Lung (tissue), 12 donors: ENCODE measurements around the gene BIVM. TPM values are rescaled to one million over a fixed set of nuclear protein-coding genes. Genes with fewer than 3 reads are reported as not detected.
A peak's percentile ranks its signal among the peaks of the same experiment; 100 is the strongest.

Experiments
- ATAC-seq: fragments of 200-7000 bp; cut with Tn5 transposase; one replicate; pipeline ENCODE4 v1.9.1; 2020; ENCODE audit warnings: moderate number of reproducible peaks; ENCODE audit not compliant: insufficient read depth, low FRiP score
- DNase-seq, 3 donors: peaks; one replicate each; pipeline ENCODE4 v3.0.0-alpha.2; 2013 to 2017
- H3K27ac ChIP-seq, 2 donors: one replicate each; pipeline ENCODE4 v1.5.1; 2013; ENCODE audit warnings: mild to moderate bottlenecking in 2 of 2, moderate library complexity in 2 of 2, control low read depth in 1 of 2, inconsistent platforms in 1 of 2, low read depth in 1 of 2, low read length in 1 of 2
- H3K27me3 ChIP-seq, 3 donors: one replicate each; pipeline ENCODE4 v1.5.1; 2013; ENCODE audit warnings: low read length in 2 of 3; ENCODE audit not compliant: control insufficient read depth in 3 of 3, insufficient read depth in 3 of 3
- H3K36me3 ChIP-seq, 4 donors: one replicate each; pipeline ENCODE4 v1.5.1; 2013; ENCODE audit warnings: low read length in 4 of 4, mild to moderate bottlenecking in 1 of 4, moderate library complexity in 1 of 4; ENCODE audit not compliant: control insufficient read depth in 4 of 4, insufficient read depth in 4 of 4
- H3K4me1 ChIP-seq, 5 donors: one replicate each; pipeline ENCODE4 v1.5.1; 2013; ENCODE audit warnings: low read length in 5 of 5, mild to moderate bottlenecking in 2 of 5, moderate library complexity in 1 of 5; ENCODE audit not compliant: control insufficient read depth in 5 of 5, insufficient read depth in 5 of 5
- H3K4me3 ChIP-seq: one replicate; pipeline ENCODE4 v1.5.1; 2013; ENCODE audit warnings: mild to moderate bottlenecking, control low read depth, moderate library complexity
- H3K9ac ChIP-seq, 2 donors: one replicate each; pipeline ENCODE4 v1.5.1; 2013; ENCODE audit warnings: low read length in 2 of 2, control low read depth in 1 of 2; ENCODE audit not compliant: insufficient read depth in 1 of 2
- H3K9me3 ChIP-seq, 4 donors: one replicate each; pipeline ENCODE4 v1.5.1; 2013; ENCODE audit warnings: low read length in 3 of 4, mild to moderate bottlenecking in 1 of 4, moderate library complexity in 1 of 4; ENCODE audit not compliant: control insufficient read depth in 4 of 4, insufficient read depth in 3 of 4
- CTCF ChIP-seq: IDR thresholded peaks from 2 replicates; pipeline ENCODE4 v1.5.1; 2012; ENCODE audit warnings: mild to moderate bottlenecking; ENCODE audit errors: control extremely low read depth, extremely low read depth
- WGBS, 2 donors: extraction: QIAGEN DNeasy Blood & Tissue Kit; methylation state at CpG; one replicate each; pipeline ENCODE4 v1.1.7; 2013; 5-methylcytosine and 5-hydroxymethylcytosine counted together
- polyA plus RNA-seq, 2 donors: library from polyadenylated mRNA; stranded (reverse); fragments of 200-250 nt; gene quantifications; one replicate each; pipeline ENCODE4 v1.2.1, GENCODE V29; 2013
- total RNA-seq, 2 donors: library from RNA; depleted of rRNA in 1 of 2; stranded (reverse); fragments of >200 nt in 1 of 2; gene quantifications; one replicate each; pipeline ENCODE4 v1.2.1, GENCODE V29; 2014 to 2021
- donor health status: control.
- donor health status: control.
- donor health status: Bipolar disorder and iron deficiency.
- donor health status: healthy.
- donor health status: DM: yes; HTN: yes; CAD: no.

The BIVM gene
- total and polyA plus RNA-seq, 4 donors: 5.5 to 38.4 (median 13.1) TPM

- peaks cover 0 to 14% (median 10%) of the 10 kb centered on the region in 4 donors for H3K36me3 ChIP-seq
- 97 to 99% methylated on average over 3 of the region's 3 CpGs for WGBS, 2 donors
These were observed 8.8 kb downstream of the BIVM start for GRCh38 chr13:102807699-102808098.

GRCh38 chr13:102812611-102813287 is 13.8 kb downstream of the BIVM start:
- H3K27me3 ChIP-seq: no peaks in the 10 kb centered on the region
- peak overlapping the region in 1 of 2 donors; percentile 16 for H3K9ac ChIP-seq
- ATAC-seq: no peak
- peaks cover 0 to 6% (median 0%) of the 10 kb centered on the region in 5 donors for H3K4me1 ChIP-seq
- H3K4me3 ChIP-seq: no peak overlapping the region
- H3K27ac ChIP-seq: no peak overlapping the region
- peaks cover 3 to 17% (median 11%) of the 10 kb centered on the region in 4 donors for H3K36me3 ChIP-seq
- H3K9me3 ChIP-seq: no peaks in the 10 kb centered on the region
- TF ChIP-seq CTCF: no peak
- DNase-seq: no peak

More at GRCh38 chr13:102807699-102808098, 8.8 kb downstream of the BIVM start:
- Histone ChIP-seq H3K4me3 (no peak overlapping the region), H3K9me3 (no peaks in the 10 kb centered on the region), H3K9ac (no peak overlapping the region), H3K4me1 (peaks cover 0 to 8% (median 0%) of the 10 kb centered on the region in 5 donors), H3K27me3 (no peaks in the 10 kb centered on the region), H3K27ac (no peak overlapping the region)
- no peak for TF ChIP-seq CTCF
- ATAC-seq: no peak
- no peak for DNase-seq

DNA sequence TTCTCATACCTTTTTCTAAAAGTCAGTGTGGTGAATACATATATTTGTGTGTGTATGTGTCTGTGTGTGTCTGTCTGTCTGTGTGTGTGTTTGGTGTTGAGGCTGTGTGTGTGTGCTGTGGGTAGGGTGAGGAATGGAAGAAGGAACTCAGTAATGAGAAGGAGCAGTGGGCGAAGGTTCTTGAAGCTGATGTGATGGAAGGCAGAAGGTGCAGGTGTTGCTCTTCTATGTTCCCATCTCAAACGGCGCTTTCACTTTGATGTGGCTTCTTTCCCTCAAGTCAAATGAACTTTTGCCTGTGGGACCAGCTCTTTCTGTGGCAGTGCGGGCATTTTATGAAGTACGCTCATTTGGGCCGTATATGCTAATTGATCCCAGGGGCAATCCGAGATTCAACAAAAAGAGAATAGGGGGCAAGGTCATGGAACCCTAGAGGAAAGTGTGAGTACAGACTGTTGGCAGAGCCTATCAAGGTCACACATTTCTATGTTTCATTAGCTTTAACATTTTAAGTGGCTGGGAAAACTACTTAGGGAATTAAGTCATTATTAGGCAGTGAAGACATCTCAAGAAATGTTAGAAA is 15.2 kb downstream of the BIVM start:
- TF ChIP-seq CTCF: no peak
- Histone ChIP-seq H3K36me3 (peaks cover 3 to 20% (median 10%) of the 10 kb centered on the region in 4 donors), H3K4me1 (peaks cover 0 to 4% (median 0%) of the 10 kb centered on the region in 5 donors), H3K27ac (no peak overlapping the region), H3K9ac (no peak overlapping the region), H3K27me3 (no peaks in the 10 kb centered on the region), H3K9me3 (no peaks in the 10 kb centered on the region), H3K4me3 (no peak overlapping the region)
- whole genome bisulfite sequencing, 2 donors: 89 to 92% methylated on average over 7 of the region's 7 CpGs
- no peak for ATAC-seq
- DNase-seq: no peak
